A549 (cell line): Measurements from ENCODE around the gene HTRA2.

Experiments used
- POLR2A ChIP-seq: IDR thresholded peaks from 2 replicates; pipeline ENCODE4 v1.6.1; 2012; ENCODE audit warnings: mild to moderate bottlenecking, low read length
- SREBF2 ChIP-seq: fragments of 450-650 bp; IDR thresholded peaks from 2 replicates; pipeline ENCODE4 v1.6.1; 2014; ENCODE audit warnings: mild to moderate bottlenecking, moderate library complexity

DNA sequence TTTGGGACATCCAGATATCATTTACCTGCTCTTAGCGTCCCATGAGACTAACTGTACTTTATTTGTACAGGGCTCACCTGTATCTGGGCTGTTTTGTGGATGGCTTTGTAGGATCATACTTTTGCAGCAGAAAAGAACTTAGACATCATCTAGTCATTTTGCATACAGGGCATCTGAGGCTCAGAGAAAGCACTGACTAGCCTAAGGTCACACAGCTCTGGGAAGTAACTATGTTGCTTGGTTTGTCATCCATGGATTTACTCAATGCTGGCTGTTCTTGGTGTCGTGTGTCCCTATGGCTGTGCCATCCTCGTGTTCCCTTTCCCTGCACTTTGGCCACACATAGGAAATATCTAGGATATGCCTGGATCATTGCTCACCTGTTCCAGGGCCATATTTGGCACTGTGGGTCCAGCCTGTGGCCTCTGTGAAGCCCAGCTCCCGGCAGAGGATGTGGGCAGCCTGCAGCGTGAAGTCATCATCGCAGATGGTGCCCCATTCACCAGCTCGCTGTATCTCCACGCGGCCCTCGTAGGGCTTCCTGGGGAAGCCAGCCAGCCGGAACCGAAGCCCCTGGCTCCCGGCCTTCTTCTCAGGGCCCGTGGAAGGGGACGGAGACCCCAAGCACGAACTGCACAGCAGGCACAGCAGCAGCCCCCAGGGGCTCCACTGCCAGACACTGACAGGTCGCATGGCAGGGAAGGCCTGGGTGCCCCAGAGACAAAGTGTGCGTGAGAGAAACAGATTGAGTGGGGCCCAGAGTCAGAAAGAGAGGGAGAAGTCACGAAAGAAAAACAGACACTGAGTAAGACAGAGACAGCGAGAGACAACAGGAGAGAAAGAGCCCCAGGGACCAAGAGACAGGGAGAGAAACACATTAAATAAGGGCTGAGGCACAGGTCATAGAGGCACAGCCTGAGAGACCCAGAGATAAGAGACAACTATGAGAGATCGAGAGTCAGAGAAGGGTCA is 22.5 kb downstream of the HTRA2 start:
- TF ChIP-seq SREBF2 (no peak), POLR2A (no peak)
